Measurements from ENCODE around the gene TAF4.
A peak's percentile ranks its signal among the peaks of the same experiment; 100 is the strongest.

The TAF4 gene

GRCh38 chr20:61958773-61959700 lies 106.6 kb downstream of the TAF4 start:
- DNase-seq: peak; percentile 37 to 54
- no peak for TF ChIP-seq GATA1 (IDR thresholded peaks at IDR 0.05; ENCODE audit: low read depth, low read length)
- TF ChIP-seq POLR2A (IDR thresholded peaks at IDR 0.05; ENCODE audit: low read length): no peak

- no peak for DNase-seq
- TF ChIP-seq GATA1 (IDR thresholded peaks at IDR 0.05; ENCODE audit: low read depth, low read length) (no peak), POLR2A (IDR thresholded peaks at IDR 0.05; ENCODE audit: low read length) (no peak)
These were observed 107.5 kb downstream of the TAF4 start for GRCh38 chr20:61957961-61958715.

GRCh38 chr20:61956396-61957342 lies 109.0 kb downstream of the TAF4 start:
- no peak for DNase-seq
- TF ChIP-seq GATA1 (IDR thresholded peaks at IDR 0.05; ENCODE audit: low read depth, low read length) (no peak), POLR2A (IDR thresholded peaks at IDR 0.05; ENCODE audit: low read length) (no peak)

GRCh38 chr20:61955668-61956395 lies 109.8 kb downstream of the TAF4 start:
- no peak for DNase-seq
- TF ChIP-seq GATA1 (IDR thresholded peaks at IDR 0.05; ENCODE audit: low read depth, low read length): no peak
- TF ChIP-seq POLR2A (IDR thresholded peaks at IDR 0.05; ENCODE audit: low read length): no peak

- DNase-seq: no peak
- no peak for TF ChIP-seq POLR2A (IDR thresholded peaks at IDR 0.05; ENCODE audit: low read length)
- TF ChIP-seq GATA1 (IDR thresholded peaks at IDR 0.05; ENCODE audit: low read depth, low read length): no peak
These were observed 111.2 kb downstream of the TAF4 start for GRCh38 chr20:61954276-61955021.

- DNase-seq: no peak
- TF ChIP-seq POLR2A (IDR thresholded peaks at IDR 0.05; ENCODE audit: low read length) (no peak), GATA1 (IDR thresholded peaks at IDR 0.05; ENCODE audit: low read depth, low read length) (no peak)
These were observed 112.4 kb downstream of the TAF4 start for GRCh38 chr20:61953037-61954021.

- TF ChIP-seq POLR2A (IDR thresholded peaks at IDR 0.05; ENCODE audit: low read length) (no peak), GATA1 (IDR thresholded peaks at IDR 0.05; ENCODE audit: low read depth, low read length) (no peak)
- peak in 1 of 2 experiments; percentile 9 for DNase-seq
These were observed 113.8 kb downstream of the TAF4 start for GRCh38 chr20:61951695-61952533.

- no peak for DNase-seq
- TF ChIP-seq POLR2A (IDR thresholded peaks at IDR 0.05; ENCODE audit: low read length) (no peak), GATA1 (IDR thresholded peaks at IDR 0.05; ENCODE audit: low read depth, low read length) (no peak)
These were observed 115.0 kb downstream of the TAF4 start for GRCh38 chr20:61950641-61951071.

- no peak for TF ChIP-seq POLR2A (IDR thresholded peaks at IDR 0.05; ENCODE audit: low read length)
- DNase-seq: no peak
These were observed 115.7 kb downstream of the TAF4 start for GRCh38 chr20:61949714-61950640.

GRCh38 chr20:61949363-61949713 lies 116.3 kb downstream of the TAF4 start:
- no peak for DNase-seq
- TF ChIP-seq GATA1 (IDR thresholded peaks at IDR 0.05; ENCODE audit: low read depth, low read length) (no peak), POLR2A (IDR thresholded peaks at IDR 0.05; ENCODE audit: low read length) (no peak)
